GM18868 (cell line): ENCODE data around the gene OTX2.

ENCODE experiments used
- ATAC-seq: cut with Tn5 transposase; IDR thresholded peaks from one replicate; pipeline ENCODE4 v1.9.1; 2021; ENCODE audit warnings: mild to moderate bottlenecking, moderate library complexity; ENCODE audit not compliant: unreplicated experiment

Gene OTX2

GRCh38 chr14:56797003-56797568 is 13.2 kb downstream of the OTX2 start:
- no peak for ATAC-seq

GRCh38 chr14:56796259-56796658 is 14.0 kb downstream of the OTX2 start:
- ATAC-seq, result no peak

- no peak for ATAC-seq
Measured at GRCh38 chr14:56795284-56795622, 15.0 kb downstream of the OTX2 start.

- ATAC-seq, result no peak
Measured at GRCh38 chr14:56794557-56795283, 15.6 kb downstream of the OTX2 start.

GRCh38 chr14:56794088-56794556 is 16.2 kb downstream of the OTX2 start:
- ATAC-seq, result no peak

GRCh38 chr14:56789955-56790354 is 20.3 kb downstream of the OTX2 start:
- ATAC-seq, result no peak

GRCh38 chr14:56787530-56787929 is 22.7 kb downstream of the OTX2 start:
- ATAC-seq, result no peak

- ATAC-seq, result no peak
Measured at GRCh38 chr14:56782711-56783110, 27.6 kb downstream of the OTX2 start.

GRCh38 chr14:56774503-56774902 is 35.8 kb downstream of the OTX2 start:
- no peak for ATAC-seq

- no peak for ATAC-seq
Measured at GRCh38 chr14:56770512-56770911, 39.8 kb downstream of the OTX2 start.

GRCh38 chr14:56760164-56760914 is 49.9 kb downstream of the OTX2 start:
- no peak for ATAC-seq

- no peak for ATAC-seq
Measured at GRCh38 chr14:56759633-56760032, 50.6 kb downstream of the OTX2 start.

- ATAC-seq, result no peak
Measured at GRCh38 chr14:56759094-56759493, 51.2 kb downstream of the OTX2 start.

GRCh38 chr14:56754921-56755320 is 55.4 kb downstream of the OTX2 start:
- ATAC-seq, result no peak

GRCh38 chr14:56753396-56753795 is 56.9 kb downstream of the OTX2 start:
- no peak for ATAC-seq

GRCh38 chr14:56752428-56752827 is 57.9 kb downstream of the OTX2 start:
- no peak for ATAC-seq

GRCh38 chr14:56751471-56751870 is 58.8 kb downstream of the OTX2 start:
- no peak for ATAC-seq
